ENCODE measurements around the gene CDC42BPA. TPM values are rescaled to one million over a fixed set of nuclear protein-coding genes. Genes with fewer than 3 reads are reported as not detected.

The CDC42BPA gene
- polyA plus RNA-seq, 1 donor from 2014 or later: 22.9 TPM

DNA sequence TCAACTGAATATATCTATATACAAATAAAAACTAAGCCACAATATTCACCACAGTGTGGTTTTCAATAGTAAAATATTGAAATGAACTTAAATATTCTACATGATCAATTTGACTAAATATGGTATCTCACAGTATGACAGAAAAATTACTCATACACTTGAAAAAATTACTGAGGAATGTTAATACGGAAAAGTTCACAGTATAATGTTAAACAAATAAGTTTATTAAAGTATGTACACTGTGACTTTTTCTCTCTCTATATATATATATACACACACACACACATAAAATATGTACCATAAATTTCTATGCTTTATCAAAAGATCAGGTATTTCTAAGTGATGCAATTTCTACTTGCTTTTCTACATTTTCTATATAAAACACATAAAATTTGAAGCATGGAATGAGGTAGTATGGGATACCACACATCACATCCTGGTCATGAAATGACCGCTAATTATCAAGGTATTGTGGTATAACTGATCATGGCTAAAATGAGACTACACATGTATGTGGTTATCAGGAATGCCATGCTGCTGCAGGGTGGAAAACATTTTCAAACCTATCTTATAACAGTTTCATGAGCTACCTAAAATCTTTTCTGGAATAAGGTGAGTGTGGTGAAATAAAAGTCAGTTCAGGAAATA, 102.3 kb downstream of the CDC42BPA start:
- Histone ChIP-seq H4K20me1 (ENCODE audit: insufficient read depth) (no peaks in the 10 kb centered on the region), H3K27me3 (ENCODE audit: insufficient read depth, low read depth, low read length) (no peaks in the 10 kb centered on the region), H3K27ac (ENCODE audit: low read length) (no peak overlapping the region), H3K9ac (ENCODE audit: low read length) (no peak overlapping the region), H3K4me2 (ENCODE audit: low read length) (no peak overlapping the region), H3K36me3 (ENCODE audit: insufficient read depth, low read length) (peaks cover 8% of the 10 kb centered on the region), H3F3A (ENCODE audit: insufficient read depth, low read length, poor library complexity, severe bottlenecking) (no peaks in the 10 kb centered on the region), H3K9me3 (ENCODE audit: low read length) (no peaks in the 10 kb centered on the region), H3K9me2 (ENCODE audit: insufficient read depth, low read length) (no peaks in the 10 kb centered on the region), H3K79me2 (replicated peaks; ENCODE audit: insufficient read depth, low read length) (peaks cover 3% of the 10 kb centered on the region), H2AFZ (ENCODE audit: low read depth, low read length) (no peak overlapping the region), H3K4me3 (ENCODE audit: low read length) (no peak overlapping the region)
- TF ChIP-seq POLR2AphosphoS5 (IDR thresholded peaks at IDR 0.05): no peak
- TF ChIP-seq, protein P1, sequence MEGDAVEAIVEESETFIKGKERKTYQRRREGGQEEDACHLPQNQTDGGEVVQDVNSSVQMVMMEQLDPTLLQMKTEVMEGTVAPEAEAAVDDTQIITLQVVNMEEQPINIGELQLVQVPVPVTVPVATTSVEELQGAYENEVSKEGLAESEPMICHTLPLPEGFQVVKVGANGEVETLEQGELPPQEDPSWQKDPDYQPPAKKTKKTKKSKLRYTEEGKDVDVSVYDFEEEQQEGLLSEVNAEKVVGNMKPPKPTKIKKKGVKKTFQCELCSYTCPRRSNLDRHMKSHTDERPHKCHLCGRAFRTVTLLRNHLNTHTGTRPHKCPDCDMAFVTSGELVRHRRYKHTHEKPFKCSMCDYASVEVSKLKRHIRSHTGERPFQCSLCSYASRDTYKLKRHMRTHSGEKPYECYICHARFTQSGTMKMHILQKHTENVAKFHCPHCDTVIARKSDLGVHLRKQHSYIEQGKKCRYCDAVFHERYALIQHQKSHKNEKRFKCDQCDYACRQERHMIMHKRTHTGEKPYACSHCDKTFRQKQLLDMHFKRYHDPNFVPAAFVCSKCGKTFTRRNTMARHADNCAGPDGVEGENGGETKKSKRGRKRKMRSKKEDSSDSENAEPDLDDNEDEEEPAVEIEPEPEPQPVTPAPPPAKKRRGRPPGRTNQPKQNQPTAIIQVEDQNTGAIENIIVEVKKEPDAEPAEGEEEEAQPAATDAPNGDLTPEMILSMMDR (IDR thresholded peaks at IDR 0.05; ENCODE audit: poor library complexity, severe bottlenecking): no peak
- TF ChIP-seq, protein P2, sequence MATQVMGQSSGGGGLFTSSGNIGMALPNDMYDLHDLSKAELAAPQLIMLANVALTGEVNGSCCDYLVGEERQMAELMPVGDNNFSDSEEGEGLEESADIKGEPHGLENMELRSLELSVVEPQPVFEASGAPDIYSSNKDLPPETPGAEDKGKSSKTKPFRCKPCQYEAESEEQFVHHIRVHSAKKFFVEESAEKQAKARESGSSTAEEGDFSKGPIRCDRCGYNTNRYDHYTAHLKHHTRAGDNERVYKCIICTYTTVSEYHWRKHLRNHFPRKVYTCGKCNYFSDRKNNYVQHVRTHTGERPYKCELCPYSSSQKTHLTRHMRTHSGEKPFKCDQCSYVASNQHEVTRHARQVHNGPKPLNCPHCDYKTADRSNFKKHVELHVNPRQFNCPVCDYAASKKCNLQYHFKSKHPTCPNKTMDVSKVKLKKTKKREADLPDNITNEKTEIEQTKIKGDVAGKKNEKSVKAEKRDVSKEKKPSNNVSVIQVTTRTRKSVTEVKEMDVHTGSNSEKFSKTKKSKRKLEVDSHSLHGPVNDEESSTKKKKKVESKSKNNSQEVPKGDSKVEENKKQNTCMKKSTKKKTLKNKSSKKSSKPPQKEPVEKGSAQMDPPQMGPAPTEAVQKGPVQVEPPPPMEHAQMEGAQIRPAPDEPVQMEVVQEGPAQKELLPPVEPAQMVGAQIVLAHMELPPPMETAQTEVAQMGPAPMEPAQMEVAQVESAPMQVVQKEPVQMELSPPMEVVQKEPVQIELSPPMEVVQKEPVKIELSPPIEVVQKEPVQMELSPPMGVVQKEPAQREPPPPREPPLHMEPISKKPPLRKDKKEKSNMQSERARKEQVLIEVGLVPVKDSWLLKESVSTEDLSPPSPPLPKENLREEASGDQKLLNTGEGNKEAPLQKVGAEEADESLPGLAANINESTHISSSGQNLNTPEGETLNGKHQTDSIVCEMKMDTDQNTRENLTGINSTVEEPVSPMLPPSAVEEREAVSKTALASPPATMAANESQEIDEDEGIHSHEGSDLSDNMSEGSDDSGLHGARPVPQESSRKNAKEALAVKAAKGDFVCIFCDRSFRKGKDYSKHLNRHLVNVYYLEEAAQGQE (IDR thresholded peaks at IDR 0.05; ENCODE audit: borderline replicate concordance): no peak
- no peak for TF ChIP-seq TAF1 (IDR thresholded peaks at IDR 0.05; ENCODE audit: low read depth)
- TF ChIP-seq EZH2 (IDR thresholded peaks at IDR 0.05; ENCODE audit: borderline replicate concordance, insufficient read depth, low read length, poor library complexity, severe bottlenecking): no peak
- no peak for TF ChIP-seq RAD21 (conservative IDR thresholded peaks at IDR 0.05)
- no peak for TF ChIP-seq MXI1 (conservative IDR thresholded peaks at IDR 0.05; ENCODE audit: poor library complexity, severe bottlenecking)
- no peak for TF ChIP-seq EP300 (conservative IDR thresholded peaks at IDR 0.05; ENCODE audit: poor library complexity, severe bottlenecking)
- no peak for TF ChIP-seq SMC3 (conservative IDR thresholded peaks at IDR 0.05; ENCODE audit: poor library complexity)

DNA sequence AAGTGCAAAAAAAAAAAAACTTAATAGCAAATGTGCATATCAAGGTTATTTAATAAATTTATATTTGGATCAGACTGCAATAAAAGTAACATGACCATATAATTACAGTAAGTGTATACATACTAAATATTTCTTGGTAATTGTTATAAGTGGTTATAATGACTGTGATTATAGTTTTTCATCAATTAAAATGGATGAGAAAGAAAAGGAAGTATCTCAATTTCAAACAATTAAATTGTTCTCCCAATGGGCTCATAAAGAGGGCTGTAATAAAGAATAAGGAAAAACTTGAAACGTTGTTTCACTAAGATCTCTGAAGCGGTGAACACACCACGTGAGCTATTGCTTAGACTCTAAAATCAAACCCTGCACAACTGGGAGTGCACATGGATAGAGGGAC, 104.1 kb downstream of the CDC42BPA start:
- no peak overlapping the region for H3K27ac ChIP-seq (ENCODE audit: low read length)

More for the DNA sequence above, 104.1 kb downstream of the CDC42BPA start:
- no peaks in the 10 kb centered on the region for H3K27me3 ChIP-seq (ENCODE audit: insufficient read depth, low read depth, low read length)
- no peaks in the 10 kb centered on the region for H3K9me3 ChIP-seq (ENCODE audit: low read length)
- H3K79me2 ChIP-seq (replicated peaks; ENCODE audit: insufficient read depth, low read length): no peaks in the 10 kb centered on the region
- H3K9ac ChIP-seq (ENCODE audit: low read length): no peak overlapping the region
- no peak overlapping the region for H2AFZ ChIP-seq (ENCODE audit: low read depth, low read length)
- no peaks in the 10 kb centered on the region for H3K9me2 ChIP-seq (ENCODE audit: insufficient read depth, low read length)
- no peaks in the 10 kb centered on the region for H4K20me1 ChIP-seq (ENCODE audit: insufficient read depth)
- H3K4me3 ChIP-seq (ENCODE audit: low read length): no peak overlapping the region
- TF ChIP-seq EZH2 (IDR thresholded peaks at IDR 0.05; ENCODE audit: borderline replicate concordance, insufficient read depth, low read length, poor library complexity, severe bottlenecking) (no peak), SMC3 (conservative IDR thresholded peaks at IDR 0.05; ENCODE audit: poor library complexity) (no peak), MXI1 (conservative IDR thresholded peaks at IDR 0.05; ENCODE audit: poor library complexity, severe bottlenecking) (no peak), TAF1 (IDR thresholded peaks at IDR 0.05; ENCODE audit: low read depth) (no peak), POLR2AphosphoS5 (IDR thresholded peaks at IDR 0.05) (no peak), EP300 (conservative IDR thresholded peaks at IDR 0.05; ENCODE audit: poor library complexity, severe bottlenecking) (no peak), RAD21 (conservative IDR thresholded peaks at IDR 0.05) (no peak)
- TF ChIP-seq, protein P2 (IDR thresholded peaks at IDR 0.05; ENCODE audit: borderline replicate concordance): no peak
- TF ChIP-seq, protein P1 (IDR thresholded peaks at IDR 0.05; ENCODE audit: poor library complexity, severe bottlenecking): no peak
- H3K36me3 ChIP-seq (ENCODE audit: insufficient read depth, low read length): peaks cover 12% of the 10 kb centered on the region
- no peaks in the 10 kb centered on the region for H3F3A ChIP-seq (ENCODE audit: insufficient read depth, low read length, poor library complexity, severe bottlenecking)
- no peak overlapping the region for H3K4me2 ChIP-seq (ENCODE audit: low read length)
